NCI-H460 (cell line): Measurements from ENCODE around the gene BICDL2. TPM values are rescaled to one million over a fixed set of nuclear protein-coding genes. Genes with fewer than 3 reads are reported as not detected.

Experiments
- DNase-seq: peaks from one replicate; pipeline ENCODE4 v3.0.0-alpha.2; 2016; ENCODE audit warnings: low read depth; ENCODE audit errors: extremely low read depth
- total RNA-seq: library from RNA; depleted of rRNA; stranded (reverse); fragments of >200 nt; shearing (Covaris generic); gene quantifications from 2 replicates; pipeline ENCODE4 v1.2.3, GENCODE V29; 2014

Gene BICDL2
- total RNA-seq, 1 experiment from 2014 or later, result not detected

DNA sequence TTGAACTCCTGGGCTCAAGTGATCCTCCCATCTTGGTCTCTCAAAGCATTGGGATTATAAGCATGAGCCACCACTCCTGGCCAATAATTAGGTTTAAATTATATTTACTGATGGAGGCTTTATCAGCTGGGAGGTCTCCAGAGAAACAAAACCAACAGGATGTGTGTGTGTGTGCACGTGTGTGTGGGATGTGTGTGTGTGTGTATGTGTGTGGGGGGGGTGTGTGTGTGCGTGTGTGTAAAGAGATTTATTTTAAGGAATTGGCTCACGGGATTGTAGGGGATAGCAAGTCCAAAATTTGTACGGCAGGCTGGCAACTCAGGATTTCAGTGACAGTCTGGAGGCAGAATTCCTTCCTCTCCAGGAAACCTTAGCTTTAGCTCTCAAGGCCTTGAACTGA, 14.3 kb upstream of the BICDL2 start:
- DNase-seq, result no peak

DNA sequence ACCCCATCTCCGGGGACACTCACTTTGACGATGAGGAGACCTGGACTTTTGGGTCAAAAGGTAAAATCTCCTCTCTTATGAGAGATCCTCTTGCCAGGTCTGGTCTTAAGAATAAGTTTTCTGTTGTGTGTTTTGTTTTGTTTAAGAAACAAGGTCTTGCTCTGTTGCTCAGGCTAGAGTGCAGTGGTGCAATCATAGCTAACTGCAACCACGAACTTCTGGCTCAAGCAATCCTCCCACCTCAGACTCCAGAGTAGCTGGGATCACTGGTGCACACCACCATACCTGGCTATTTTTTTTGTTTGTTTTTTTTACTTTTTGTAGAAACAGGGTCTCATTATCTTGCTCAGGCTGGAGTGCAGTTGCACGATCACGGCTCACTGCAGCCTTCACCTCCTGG, 13.7 kb upstream of the BICDL2 start:
- no peak for DNase-seq

DNA sequence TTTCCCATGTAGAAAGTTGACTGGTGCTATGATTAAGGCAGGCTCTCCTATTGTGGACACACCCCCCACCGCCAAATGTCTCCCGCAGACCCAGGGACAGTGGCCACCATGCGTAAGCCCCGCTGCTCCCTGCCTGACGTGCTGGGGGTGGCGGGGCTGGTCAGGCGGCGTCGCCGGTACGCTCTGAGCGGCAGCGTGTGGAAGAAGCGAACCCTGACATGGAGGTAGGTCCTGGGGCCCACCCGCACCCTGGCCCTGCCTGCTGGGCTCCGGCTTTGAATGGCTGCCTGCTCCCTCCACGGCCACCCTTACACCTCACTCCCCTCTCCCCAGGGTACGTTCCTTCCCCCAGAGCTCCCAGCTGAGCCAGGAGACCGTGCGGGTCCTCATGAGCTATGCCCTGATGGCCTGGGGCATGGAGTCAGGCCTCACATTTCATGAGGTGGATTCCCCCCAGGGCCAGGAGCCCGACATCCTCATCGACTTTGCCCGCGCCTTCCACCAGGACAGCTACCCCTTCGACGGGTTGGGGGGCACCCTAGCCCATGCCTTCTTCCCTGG, 13.3 kb upstream of the BICDL2 start:
- DNase-seq, result no peak

DNA sequence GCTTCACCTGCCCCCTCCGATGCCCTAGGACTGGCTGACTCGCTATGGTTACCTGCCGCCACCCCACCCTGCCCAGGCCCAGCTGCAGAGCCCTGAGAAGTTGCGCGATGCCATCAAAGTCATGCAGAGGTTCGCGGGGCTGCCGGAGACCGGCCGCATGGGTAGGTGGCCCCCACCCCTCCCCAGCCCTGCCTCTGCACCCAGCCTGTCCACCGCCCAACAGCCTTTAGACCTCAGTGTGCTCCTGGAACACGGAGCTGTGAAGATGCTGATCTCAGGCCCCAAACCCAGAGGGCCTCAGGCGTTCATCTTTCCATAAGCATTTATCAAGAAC, 10.6 kb upstream of the BICDL2 start:
- DNase-seq, result no peak

DNA sequence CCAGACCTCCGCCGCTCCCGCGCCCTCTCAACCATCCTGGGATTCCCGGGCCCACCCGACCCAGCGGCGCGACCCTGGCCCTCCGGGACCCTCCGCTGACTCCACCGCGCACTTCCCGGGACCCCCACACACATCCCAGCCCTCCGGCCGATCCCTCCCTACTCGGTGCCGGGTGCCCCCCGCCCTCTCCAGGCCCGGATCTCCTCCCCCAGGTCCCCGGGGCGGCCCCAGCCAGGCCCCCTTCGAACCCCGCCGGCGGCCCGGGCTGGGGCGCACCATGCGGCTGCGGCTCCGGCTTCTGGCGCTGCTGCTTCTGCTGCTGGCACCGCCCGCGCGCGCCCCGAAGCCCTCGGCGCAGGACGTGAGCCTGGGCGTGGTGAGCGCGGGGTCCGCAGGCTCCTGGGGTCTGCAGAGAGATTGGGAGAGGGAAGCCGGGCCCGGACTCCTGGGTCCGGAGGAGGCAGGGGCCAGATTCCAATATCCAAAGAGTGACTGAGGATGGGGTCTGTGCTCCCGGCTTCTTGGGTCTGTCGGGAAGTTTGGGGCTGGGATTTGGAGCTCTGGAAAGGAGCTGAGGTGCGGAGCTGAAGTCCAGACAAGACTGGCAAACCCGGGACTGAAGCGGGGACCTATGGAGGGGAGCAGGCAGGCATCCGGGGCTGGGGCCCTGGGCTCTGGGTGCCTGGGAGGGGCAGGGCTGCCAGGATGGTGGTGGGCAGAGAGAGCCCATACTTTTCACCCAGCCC, 10.1 kb upstream of the BICDL2 start:
- DNase-seq, result no peak

DNA sequence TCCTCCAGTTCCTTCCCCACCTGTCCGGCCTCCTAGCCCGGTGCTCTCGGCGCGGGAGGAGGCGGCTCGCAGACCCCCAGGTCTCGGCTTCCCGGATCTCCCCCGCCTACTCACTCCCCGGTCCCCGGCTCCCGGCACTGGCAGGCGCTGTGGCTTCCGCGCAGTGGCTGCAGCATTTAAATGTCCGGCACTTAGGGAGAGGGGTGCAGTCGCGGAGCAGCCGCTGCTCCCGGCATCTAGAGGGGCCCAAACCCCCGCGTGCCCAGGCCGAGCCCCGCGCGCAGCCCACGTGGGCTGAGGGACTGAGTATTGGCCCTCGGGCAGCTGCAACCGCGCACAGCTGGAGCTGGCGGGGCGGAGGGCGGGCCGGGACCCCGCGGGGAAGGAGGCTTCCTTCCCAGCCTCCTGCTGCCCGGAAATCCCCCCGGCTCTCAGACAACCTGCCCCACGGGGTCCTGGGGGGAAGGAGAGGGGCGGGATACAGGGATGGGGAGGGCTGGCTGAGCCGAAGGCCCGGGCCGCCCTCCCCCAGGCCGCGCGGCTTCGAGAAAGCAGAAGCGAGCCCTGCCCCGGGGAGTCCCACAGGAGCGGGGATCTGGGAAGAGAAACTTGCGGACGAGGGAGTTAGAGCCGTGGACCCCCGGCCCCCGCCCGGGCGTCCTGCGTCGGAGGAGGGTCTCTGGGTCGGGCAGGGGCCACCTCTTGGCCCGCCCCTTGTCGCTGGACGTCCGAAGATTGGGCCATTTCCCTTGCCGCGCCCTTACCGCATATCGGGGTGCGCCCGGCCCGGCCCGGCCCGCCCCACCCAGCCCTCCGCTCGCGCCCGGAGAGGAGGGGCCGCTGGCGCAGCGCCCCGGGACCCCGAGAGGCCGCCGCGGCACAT, 9.3 kb upstream of the BICDL2 start, which contains the start of gene MMP25:
MMP25 (plus strand) TSS at position 804 of the 883 bp plus-strand sequence. CDS start 357 bp downstream, outside the sequence.
- DNase-seq, result no peak

DNA sequence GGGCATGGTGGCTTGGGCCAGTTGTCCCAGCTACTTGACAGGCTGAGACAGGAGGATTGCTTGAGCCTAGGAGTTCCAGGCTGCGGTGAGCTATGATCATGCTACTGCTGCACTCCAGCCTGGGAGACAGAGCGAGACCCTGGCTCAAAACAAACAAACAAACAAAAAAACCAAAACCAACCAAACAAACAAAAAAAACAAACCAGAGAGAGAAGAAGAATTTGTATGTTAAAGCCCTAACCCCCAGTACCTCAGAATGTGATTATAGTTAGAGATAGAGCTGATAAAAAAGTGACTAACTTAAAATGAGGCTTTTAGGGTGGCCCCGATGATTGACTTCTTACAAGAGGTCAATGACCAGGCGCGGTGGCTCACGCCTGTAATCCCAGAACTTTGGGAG, 8.0 kb upstream of the BICDL2 start:
- DNase-seq, result no peak

DNA sequence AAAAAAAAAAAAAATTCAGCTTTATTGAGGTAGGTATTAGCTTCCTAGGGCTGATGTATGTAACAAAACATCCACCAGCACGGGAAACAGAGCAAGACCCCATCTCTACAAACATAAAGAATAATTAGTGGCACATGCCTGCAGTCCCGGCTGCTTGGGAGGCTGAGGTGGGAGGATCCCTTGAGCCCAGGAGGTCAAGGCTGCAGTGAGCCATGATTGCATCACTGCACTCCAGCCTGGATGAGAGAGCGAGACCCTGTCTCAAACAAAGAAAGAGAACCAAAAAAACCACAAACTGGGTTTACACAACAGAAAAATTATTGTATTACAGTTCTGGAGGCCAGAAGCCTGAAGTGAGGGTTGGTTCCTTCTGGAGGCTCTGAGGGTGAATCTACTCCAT, 5.6 kb upstream of the BICDL2 start:
- DNase-seq, result no peak

DNA sequence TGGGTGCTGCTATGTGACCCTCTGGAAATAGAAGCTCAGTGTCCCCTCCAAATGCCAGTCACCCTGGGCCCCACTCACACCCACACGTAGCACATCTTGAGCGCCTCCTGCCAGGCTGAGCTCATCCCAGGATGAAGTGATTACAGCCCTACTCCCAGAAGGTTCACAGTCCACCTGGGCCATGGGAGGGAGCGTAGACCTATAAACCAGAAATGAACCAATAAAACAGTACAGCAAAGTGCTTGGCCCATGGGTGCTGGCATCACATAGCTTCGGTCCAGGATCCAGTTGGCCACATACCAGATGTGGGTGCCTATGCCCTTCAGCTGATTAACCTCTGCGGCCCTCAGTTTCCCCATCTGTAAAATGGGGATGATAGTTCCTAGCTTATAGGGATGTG, 2.2 kb upstream of the BICDL2 start:
- no peak for DNase-seq

DNA sequence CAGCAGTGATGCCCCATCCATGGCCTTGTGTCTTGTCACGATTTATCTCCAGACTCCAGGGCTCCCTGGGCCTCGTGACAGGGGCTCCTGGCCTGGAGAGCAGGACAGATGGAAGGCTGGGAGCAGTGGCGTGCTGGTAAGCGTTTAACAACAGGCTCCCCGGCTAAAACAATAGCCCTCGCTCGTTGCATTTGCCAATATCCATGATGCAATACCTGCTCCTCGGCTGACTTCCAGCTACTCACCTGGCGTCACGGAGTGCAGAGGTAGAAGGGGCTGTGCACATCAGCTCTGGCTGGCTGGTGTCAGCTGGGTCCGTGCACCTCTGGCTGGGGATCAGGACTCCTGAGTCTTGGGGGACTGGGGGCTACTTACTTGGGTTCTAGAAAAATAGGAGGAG, 1.5 kb upstream of the BICDL2 start:
- no peak for DNase-seq

DNA sequence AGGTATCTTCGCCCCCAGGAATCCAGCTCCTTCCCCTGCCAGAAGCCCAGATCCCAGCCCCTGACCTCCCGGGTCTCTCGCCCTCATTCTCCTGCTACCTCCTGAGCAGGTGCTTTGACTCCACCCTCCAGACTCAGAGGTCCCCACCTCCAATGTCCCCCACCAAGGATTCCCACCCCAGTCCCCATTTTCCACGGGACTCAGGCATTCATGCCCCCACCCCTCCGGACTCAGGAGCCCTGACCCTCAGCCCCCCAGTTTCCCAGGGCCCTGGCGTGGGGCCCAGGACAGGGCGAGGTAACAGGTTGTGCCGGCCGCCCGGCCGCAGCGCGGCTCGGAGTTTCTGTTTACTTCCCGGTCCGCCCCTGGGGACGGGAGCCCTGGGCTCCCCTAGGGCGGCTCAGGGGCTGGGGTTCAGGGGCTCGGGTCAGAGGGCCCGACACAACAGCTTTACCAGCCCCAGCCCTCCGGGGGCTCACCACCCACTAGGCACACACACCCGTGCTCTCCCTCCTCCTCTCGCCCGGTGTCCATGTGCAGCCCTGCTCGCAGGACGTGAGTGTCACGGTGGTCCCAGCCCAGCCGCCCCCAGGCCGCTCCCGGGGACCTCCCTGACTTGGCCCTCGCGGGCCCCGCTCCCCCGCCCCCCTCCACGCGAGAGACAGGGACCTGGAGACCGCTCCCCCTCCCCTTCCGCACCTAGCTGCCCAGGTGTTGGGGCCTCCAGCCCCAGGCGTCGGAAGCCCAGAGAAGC, 595 bp downstream of the BICDL2 start:
- no peak for DNase-seq

DNA sequence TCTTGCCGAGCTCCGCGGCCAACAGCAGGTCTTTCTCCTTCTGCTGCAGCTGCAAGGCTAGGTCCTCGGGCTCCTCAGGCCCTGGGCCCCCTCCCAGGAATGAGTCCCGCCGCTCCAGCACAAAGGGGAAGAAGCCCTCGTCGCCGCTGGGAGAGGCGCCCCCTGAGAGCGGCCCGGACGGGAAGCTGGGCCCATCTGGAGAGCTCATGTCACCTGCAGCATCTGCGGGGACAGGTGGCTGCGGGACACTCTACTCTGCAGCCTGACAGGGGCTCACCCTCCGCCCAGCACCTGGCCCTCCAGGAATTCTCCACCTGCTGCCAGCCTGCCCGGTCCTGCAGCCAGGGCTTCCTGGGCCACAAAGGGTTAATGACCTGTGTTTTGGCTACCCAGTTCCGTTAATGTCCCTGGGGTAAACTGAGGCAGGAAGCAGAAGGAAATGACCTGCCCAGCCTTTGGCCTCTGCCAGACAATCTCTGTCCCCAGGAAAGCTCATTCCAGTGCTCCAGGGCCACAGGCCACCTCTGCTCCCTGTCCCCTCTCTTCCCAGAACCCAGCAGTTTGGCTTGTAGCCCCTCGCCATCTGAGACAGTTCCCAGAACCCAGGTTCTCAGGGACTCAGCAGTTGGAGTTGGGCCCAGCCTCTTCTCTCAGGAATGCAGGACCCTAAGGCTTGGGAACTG, 1.3 kb downstream of the BICDL2 start:
- DNase-seq, result no peak

DNA sequence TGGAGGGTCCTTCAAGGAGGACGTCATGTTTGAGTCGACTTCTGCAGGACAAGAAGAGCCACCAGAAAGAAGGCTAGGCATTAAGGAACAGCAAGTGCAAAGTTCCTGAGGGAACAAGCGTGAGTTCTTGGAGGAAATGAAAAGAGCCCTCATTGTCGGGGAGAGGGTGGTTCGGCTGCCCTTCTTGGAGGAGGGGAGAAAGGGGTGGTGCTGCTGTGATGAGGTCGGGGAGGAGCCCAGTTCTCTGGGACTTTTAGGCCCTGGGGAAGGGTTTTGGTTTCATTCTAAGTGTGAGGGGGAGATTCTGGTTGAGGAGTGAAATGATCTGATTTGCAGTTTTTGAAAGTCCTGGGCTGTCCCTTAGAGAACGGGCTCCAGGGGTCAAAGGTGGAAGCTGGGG, 4.1 kb downstream of the BICDL2 start:
- DNase-seq, result no peak

DNA sequence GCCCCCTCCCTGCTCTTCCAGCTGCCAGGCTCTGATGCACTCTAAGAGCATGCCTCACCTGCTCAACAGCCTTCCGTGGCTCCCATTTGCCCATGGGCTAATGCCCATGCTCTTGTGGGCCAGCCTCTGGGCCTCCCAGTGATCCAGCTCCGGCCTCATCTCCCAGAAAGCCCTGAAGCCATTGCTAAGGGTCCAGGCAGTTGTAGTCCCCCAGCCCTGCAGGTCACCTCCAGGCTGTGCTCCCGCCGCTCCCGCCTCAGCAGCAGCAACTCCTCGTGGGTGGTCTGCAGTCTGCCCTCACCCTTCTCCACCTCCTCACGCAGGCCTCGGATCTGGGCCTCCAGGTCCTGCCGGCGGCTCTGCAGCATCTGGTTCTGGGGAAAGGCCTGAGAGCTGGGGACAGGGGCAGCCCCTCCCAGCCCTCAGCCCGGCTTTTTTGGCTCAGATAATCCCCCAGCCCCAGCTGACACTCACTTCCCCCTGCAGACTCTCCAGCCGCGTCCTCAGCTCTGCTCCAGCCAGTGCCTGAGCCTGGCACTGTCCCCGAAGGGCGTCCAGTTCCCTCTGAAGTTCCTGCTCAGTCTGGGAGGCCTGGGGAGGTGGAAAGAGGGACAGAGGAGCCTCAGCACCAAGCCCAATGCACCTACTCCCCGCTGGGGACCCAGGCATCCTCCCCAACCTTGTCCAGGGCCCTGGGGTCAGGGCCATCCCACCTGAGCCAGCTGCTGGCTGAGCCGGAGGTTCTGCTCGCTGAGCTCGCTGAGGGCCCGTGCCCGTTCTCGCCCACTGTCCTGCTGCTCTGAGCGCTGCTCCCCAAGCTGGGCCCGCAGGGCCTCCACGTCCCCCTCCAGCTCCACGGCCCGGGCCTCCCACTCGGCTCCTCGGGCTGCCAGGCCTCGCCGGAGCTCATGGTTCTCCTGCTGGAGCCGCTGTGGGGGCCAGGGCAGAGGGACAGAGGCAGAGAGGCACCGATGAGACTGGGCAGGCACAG, 6.2 kb downstream of the BICDL2 start:
- DNase-seq, result no peak

DNA sequence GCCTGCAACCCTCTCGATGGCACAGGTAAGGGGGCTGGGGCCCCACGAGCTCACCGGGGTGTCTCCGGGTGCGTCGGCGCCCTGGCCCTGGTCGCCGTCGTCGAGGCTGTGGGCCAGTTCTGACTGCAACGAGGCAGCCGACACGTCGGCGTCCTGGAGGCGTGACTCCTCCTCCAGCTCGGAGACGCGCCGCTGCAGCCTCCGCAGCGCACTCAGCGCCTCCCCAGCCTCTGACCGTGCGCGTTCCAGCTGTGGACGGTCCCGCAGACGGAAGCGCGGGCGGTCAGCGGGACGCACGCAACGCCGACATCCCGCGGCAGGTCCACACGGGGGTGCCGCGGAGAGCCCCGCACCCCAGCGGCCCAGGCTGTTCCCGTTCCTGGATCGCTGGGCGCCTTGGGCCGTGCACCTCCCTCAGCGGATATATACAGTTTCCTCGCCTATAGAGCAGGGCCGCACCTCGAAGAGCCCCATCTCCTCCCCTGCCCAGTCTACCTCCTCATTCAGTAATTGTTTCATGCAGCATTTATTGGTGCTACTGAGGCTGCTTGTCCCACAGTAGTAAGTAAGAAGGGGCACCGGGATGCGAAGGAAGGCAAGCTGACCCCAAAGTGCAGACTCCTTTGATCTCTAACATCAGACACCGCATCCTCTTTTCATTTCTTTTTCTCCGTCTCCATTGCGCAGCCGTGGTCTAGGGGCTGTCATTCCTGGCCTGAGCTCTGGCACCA, 7.1 kb downstream of the BICDL2 start:
- no peak for DNase-seq

DNA sequence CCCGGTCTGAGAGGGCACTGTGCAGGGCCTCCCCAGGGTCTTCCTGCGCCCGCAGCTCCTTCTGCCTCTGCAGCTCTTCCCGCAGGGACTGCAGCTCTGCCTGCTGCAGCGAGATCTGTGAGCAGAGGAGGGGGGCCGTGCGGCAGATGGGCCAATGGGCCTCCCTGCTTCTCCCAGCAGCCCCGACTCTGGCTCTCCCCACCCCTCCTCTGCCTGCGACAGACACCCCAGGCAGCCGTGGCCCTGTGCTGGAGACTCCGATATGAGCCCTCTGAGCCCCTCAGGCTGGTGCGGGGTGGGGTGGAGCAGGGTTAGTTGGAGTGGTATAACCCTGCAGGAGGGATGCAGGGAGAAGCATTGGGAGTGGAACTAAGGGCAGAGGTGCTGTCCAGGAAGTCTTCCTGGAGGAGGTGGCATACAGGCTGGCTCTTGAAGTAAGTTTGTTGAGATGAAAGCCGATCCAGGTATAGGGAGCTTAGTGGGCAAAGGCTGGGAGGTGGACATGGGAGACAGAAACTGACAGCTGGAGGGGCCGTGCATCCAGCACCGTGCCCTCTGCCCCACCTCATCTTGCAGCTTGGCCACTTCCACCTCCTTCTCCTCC, 7.9 kb downstream of the BICDL2 start:
- no peak for DNase-seq

DNA sequence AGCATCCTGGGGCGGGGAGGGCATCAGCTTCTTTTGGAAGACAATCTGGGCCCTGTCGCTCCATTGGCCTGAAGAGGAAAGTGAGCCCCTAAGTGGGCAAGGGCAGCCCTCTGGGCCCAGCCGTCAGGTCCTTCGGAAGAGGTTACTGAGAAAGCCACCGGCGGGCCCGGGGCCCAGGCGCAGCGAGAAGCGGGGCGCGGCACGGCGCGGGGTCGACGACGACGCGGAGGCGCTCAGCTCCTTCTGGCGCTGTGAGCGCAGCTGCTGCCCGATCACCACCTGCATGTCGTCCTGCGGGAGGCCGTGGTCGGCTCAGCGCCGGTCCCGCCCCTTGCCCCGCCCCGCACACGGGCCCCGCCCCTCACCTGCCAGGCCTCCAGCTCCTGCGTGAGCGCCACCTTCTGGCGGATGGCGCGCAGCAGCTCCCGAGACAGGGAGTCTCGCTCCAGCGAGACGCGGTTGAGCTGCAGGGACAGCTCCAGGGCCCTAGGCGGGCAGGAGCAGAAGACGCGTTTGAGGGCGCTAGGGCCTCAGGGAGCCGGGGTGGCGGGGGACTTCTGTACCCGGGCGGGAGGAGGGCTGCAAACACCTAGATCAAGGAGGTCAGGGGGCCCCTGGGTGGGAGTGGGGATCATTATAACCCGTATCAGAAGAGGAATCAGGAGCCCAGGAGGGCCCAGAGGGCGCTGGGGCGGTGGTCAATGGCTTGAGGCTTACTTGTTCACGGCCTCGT, 8.6 kb downstream of the BICDL2 start:
- DNase-seq, result peak; percentile 87

DNA sequence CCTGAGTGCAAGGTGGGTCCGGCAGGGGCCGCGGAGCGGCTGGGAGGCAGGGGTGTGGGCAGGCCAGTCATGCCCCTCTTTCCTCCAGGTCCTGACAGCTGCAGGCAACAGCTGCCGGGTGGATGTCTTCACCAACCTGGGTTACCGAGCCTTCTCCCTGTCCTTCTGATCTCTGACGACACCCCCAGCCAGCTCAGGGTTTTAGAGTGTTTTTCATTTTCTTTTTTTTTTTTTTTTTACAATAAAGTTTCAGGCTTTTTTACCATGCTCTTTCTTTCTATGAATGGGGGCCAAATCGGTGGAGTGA, 9.3 kb downstream of the BICDL2 start:
- DNase-seq, result no peak
